ENCODE measurements around the gene BEGAIN. TPM values are rescaled to one million over a fixed set of nuclear protein-coding genes. Genes with fewer than 3 reads are reported as not detected.

Gene BEGAIN
- total RNA-seq, 1 experiment from 2014 or later: 3.3 TPM

- no peaks in the 10 kb centered on the region for H3K27me3 ChIP-seq (ENCODE audit: control insufficient read depth, insufficient read depth, low read length)
- peak; percentile 19 for DNase-seq
- H3K36me3 ChIP-seq (replicated peaks; ENCODE audit: control insufficient read depth, insufficient read depth, low read length): no peaks in the 10 kb centered on the region
- H3K4me3 ChIP-seq (ENCODE audit: insufficient read depth, low read depth, low read length): no peak overlapping the region
These were observed 54.1 kb downstream of the BEGAIN start for GRCh38 chr14:100532906-100533655.

- DNase-seq: no peak
These were observed 54.9 kb downstream of the BEGAIN start for GRCh38 chr14:100532154-100532861.

GRCh38 chr14:100531152-100532121, 55.8 kb downstream of the BEGAIN start:
- peaks cover 3% of the 10 kb centered on the region for H3K36me3 ChIP-seq (replicated peaks; ENCODE audit: control insufficient read depth, insufficient read depth, low read length)
- DNase-seq: peak; percentile 28

More at GRCh38 chr14:100532154-100532861, 54.9 kb downstream of the BEGAIN start:
- no peak overlapping the region for H3K4me3 ChIP-seq (ENCODE audit: insufficient read depth, low read depth, low read length)
- H3K36me3 ChIP-seq (replicated peaks; ENCODE audit: control insufficient read depth, insufficient read depth, low read length): no peaks in the 10 kb centered on the region
- no peaks in the 10 kb centered on the region for H3K27me3 ChIP-seq (ENCODE audit: control insufficient read depth, insufficient read depth, low read length)

GRCh38 chr14:100530270-100531072, 56.7 kb downstream of the BEGAIN start:
- peaks cover 4% of the 10 kb centered on the region for H3K36me3 ChIP-seq (replicated peaks; ENCODE audit: control insufficient read depth, insufficient read depth, low read length)
- H3K27me3 ChIP-seq (ENCODE audit: control insufficient read depth, insufficient read depth, low read length): no peaks in the 10 kb centered on the region
- H3K4me3 ChIP-seq (ENCODE audit: insufficient read depth, low read depth, low read length): no peak overlapping the region
- DNase-seq: peak; percentile 26

More at GRCh38 chr14:100531152-100532121, 55.8 kb downstream of the BEGAIN start:
- Histone ChIP-seq H3K27me3 (ENCODE audit: control insufficient read depth, insufficient read depth, low read length) (no peaks in the 10 kb centered on the region), H3K4me3 (ENCODE audit: insufficient read depth, low read depth, low read length) (no peak overlapping the region)

- Histone ChIP-seq H3K4me3 (ENCODE audit: insufficient read depth, low read depth, low read length) (no peak overlapping the region), H3K27me3 (ENCODE audit: control insufficient read depth, insufficient read depth, low read length) (no peaks in the 10 kb centered on the region), H3K36me3 (replicated peaks; ENCODE audit: control insufficient read depth, insufficient read depth, low read length) (peaks cover 4% of the 10 kb centered on the region)
- DNase-seq: peak; percentile 41
These were observed 57.6 kb downstream of the BEGAIN start for GRCh38 chr14:100529561-100530031.

GRCh38 chr14:100528962-100529560, 58.2 kb downstream of the BEGAIN start:
- no peaks in the 10 kb centered on the region for H3K27me3 ChIP-seq (ENCODE audit: control insufficient read depth, insufficient read depth, low read length)
- H3K36me3 ChIP-seq (replicated peaks; ENCODE audit: control insufficient read depth, insufficient read depth, low read length): peaks cover 4% of the 10 kb centered on the region
- H3K4me3 ChIP-seq (ENCODE audit: insufficient read depth, low read depth, low read length): no peak overlapping the region
- DNase-seq: peak; percentile 26

GRCh38 chr14:100526632-100527031, 60.6 kb downstream of the BEGAIN start:
- no peaks in the 10 kb centered on the region for H3K27me3 ChIP-seq (ENCODE audit: control insufficient read depth, insufficient read depth, low read length)
- DNase-seq: no peak
- H3K4me3 ChIP-seq (ENCODE audit: insufficient read depth, low read depth, low read length): no peak overlapping the region
- H3K36me3 ChIP-seq (replicated peaks; ENCODE audit: control insufficient read depth, insufficient read depth, low read length): peaks cover 4% of the 10 kb centered on the region

GRCh38 chr14:100526057-100526456, 61.2 kb downstream of the BEGAIN start:
- no peaks in the 10 kb centered on the region for H3K27me3 ChIP-seq (ENCODE audit: control insufficient read depth, insufficient read depth, low read length)
- peaks cover 4% of the 10 kb centered on the region for H3K36me3 ChIP-seq (replicated peaks; ENCODE audit: control insufficient read depth, insufficient read depth, low read length)
- no peak for DNase-seq
- no peak overlapping the region for H3K4me3 ChIP-seq (ENCODE audit: insufficient read depth, low read depth, low read length)

- peaks cover 4% of the 10 kb centered on the region for H3K36me3 ChIP-seq (replicated peaks; ENCODE audit: control insufficient read depth, insufficient read depth, low read length)
- no peak for DNase-seq
- no peak overlapping the region for H3K4me3 ChIP-seq (ENCODE audit: insufficient read depth, low read depth, low read length)
- H3K27me3 ChIP-seq (ENCODE audit: control insufficient read depth, insufficient read depth, low read length): no peaks in the 10 kb centered on the region
These were observed 61.6 kb downstream of the BEGAIN start for GRCh38 chr14:100525615-100526014.

GRCh38 chr14:100524933-100525243, 62.3 kb downstream of the BEGAIN start:
- Histone ChIP-seq H3K36me3 (replicated peaks; ENCODE audit: control insufficient read depth, insufficient read depth, low read length) (peaks cover 4% of the 10 kb centered on the region), H3K4me3 (ENCODE audit: insufficient read depth, low read depth, low read length) (no peak overlapping the region), H3K27me3 (ENCODE audit: control insufficient read depth, insufficient read depth, low read length) (no peaks in the 10 kb centered on the region)
- DNase-seq: peak; percentile 83

- Histone ChIP-seq H3K4me3 (ENCODE audit: insufficient read depth, low read depth, low read length) (no peak overlapping the region), H3K36me3 (replicated peaks; ENCODE audit: control insufficient read depth, insufficient read depth, low read length) (peaks cover 4% of the 10 kb centered on the region), H3K27me3 (ENCODE audit: control insufficient read depth, insufficient read depth, low read length) (no peaks in the 10 kb centered on the region)
- peak; percentile 38 for DNase-seq
These were observed 62.8 kb downstream of the BEGAIN start for GRCh38 chr14:100524233-100524932.

GRCh38 chr14:100523843-100524169, 63.4 kb downstream of the BEGAIN start:
- H3K4me3 ChIP-seq (ENCODE audit: insufficient read depth, low read depth, low read length): no peak overlapping the region
- DNase-seq: no peak
- H3K27me3 ChIP-seq (ENCODE audit: control insufficient read depth, insufficient read depth, low read length): no peaks in the 10 kb centered on the region
- H3K36me3 ChIP-seq (replicated peaks; ENCODE audit: control insufficient read depth, insufficient read depth, low read length): peaks cover 4% of the 10 kb centered on the region
